Subcutaneous abdominal adipose tissue (tissue), 5 donors: Measurements from ENCODE around the gene LRRC1.
"Not testable (repeated sequence)": the region's sequence is repeated elsewhere in the genome, so short reads cannot be mapped to it uniquely, and the experiment has no call there.

Source experiments
- H3K27ac ChIP-seq: one replicate; pipeline ENCODE4 v1.7.0; 2013; ENCODE audit warnings: low read depth, mild to moderate bottlenecking, inconsistent platforms, low read length, moderate library complexity
- H3K27me3 ChIP-seq, 5 donors: one replicate each; pipeline ENCODE4 v1.7.0; 2013; ENCODE audit warnings: low read length in 5 of 5, inconsistent platforms in 1 of 5; ENCODE audit not compliant: control insufficient read depth in 5 of 5, insufficient read depth in 4 of 5
- H3K36me3 ChIP-seq, 5 donors: one replicate each; pipeline ENCODE4 v1.7.0; 2013; ENCODE audit warnings: low read length in 5 of 5; ENCODE audit not compliant: control insufficient read depth in 5 of 5, insufficient read depth in 5 of 5
- H3K4me1 ChIP-seq, 5 donors: one replicate each; pipeline ENCODE4 v1.7.0; 2013; ENCODE audit warnings: low read length in 5 of 5, mild to moderate bottlenecking in 3 of 5, moderate library complexity in 1 of 5; ENCODE audit not compliant: control insufficient read depth in 5 of 5, insufficient read depth in 5 of 5
- H3K4me3 ChIP-seq, 5 donors: one replicate each; pipeline ENCODE4 v1.7.0; 2013; ENCODE audit warnings: low read length in 5 of 5, low read depth in 1 of 5
- H3K9ac ChIP-seq, 5 donors: one replicate each; pipeline ENCODE4 v1.7.0; 2013; ENCODE audit warnings: low read length in 5 of 5, mild to moderate bottlenecking in 4 of 5, moderate library complexity in 3 of 5
- H3K9me3 ChIP-seq, 5 donors: one replicate each; pipeline ENCODE4 v1.7.0; 2013; ENCODE audit warnings: low read length in 5 of 5; ENCODE audit not compliant: control insufficient read depth in 5 of 5
- donor health status: healthy.
- donor health status: healthy.
- donor health status: healthy.
- donor health status: healthy.
- donor health status: healthy.

The LRRC1 gene

DNA sequence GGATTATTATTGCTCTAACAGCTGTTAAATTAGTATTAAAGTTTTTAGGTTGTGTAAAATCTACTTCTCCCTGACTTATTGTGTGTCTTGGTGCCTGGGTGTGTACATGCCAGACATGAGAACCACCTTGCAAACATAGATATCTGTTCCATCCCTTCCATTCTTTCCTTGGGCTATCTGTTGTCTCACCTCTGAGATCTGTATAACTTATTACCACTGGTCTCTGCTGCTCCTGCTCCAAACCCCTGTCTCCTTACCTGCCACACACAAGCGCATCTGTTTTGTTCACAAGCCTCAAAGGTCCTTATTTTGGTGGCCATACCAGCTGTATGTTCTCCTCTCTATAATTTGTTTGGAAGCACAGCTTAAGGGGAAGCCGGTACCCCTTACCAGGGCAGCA lies 2.5 kb downstream of the LRRC1 start:
- Histone ChIP-seq H3K27ac (no peak overlapping the region), H3K36me3 (no peaks in the 10 kb centered on the region), H3K9ac (no peak overlapping the region), H3K9me3 (no peaks in the 10 kb centered on the region), H3K4me3 (no peak overlapping the region), H3K27me3 (peaks cover 0 to 17% (median 2%) of the 10 kb centered on the region in 5 donors), H3K4me1 (peaks cover 2 to 28% (median 26%) of the 10 kb centered on the region in 5 donors)

DNA sequence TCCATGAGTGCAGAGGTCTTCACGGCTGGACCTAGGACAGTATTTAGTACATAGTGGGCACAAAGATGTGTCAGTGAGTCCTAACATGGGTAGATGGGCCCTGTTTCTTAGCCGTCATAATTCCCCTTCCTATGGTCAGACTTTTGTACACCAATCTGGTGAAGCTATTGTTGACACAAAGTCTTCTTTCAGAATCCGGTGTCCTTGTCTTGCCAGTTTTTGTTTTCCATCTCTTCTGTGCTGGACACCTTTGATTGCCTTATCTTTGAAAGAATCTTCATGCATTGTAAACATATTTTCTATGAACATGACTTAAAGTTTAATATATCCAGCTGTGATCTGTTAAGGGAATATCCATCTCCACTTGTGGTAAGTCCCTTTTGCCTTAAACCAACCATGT lies 4.5 kb downstream of the LRRC1 start:
- H3K9me3 ChIP-seq: no peaks in the 10 kb centered on the region
- H3K36me3 ChIP-seq: no peaks in the 10 kb centered on the region
- peaks cover 0 to 16% (median 14%) of the 10 kb centered on the region in 5 donors for H3K4me1 ChIP-seq
- H3K27me3 ChIP-seq: peaks cover 0 to 5% (median 0%) of the 10 kb centered on the region in 5 donors
- no peak overlapping the region for H3K27ac ChIP-seq
- H3K9ac ChIP-seq: no peak overlapping the region
- no peak overlapping the region for H3K4me3 ChIP-seq

DNA sequence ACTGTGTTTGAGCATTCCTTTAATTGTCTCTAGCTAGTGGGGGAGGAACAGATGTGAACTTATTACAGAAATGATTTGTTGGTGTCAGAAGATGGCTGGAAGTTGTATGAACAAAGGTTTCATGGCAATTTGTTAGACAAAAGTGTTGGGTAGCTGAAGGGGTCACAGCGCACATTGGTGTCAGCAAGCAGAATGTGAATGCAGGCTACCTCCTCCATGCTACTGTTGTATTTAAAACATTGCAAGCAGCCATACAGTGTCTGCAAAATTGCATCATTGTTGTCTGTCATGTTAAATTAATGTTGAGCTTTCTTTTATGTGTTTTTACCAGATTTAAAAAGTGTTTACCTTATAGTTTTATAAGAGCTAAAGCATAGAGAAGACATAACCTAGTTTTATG lies 6.2 kb downstream of the LRRC1 start:
- Histone ChIP-seq H3K4me3 (no peak overlapping the region), H3K27ac (no peak overlapping the region), H3K9ac (no peak overlapping the region), H3K9me3 (no peaks in the 10 kb centered on the region), H3K4me1 (peaks cover 0 to 3% (median under 1%) of the 10 kb centered on the region in 5 donors), H3K27me3 (no peaks in the 10 kb centered on the region), H3K36me3 (no peaks in the 10 kb centered on the region)

DNA sequence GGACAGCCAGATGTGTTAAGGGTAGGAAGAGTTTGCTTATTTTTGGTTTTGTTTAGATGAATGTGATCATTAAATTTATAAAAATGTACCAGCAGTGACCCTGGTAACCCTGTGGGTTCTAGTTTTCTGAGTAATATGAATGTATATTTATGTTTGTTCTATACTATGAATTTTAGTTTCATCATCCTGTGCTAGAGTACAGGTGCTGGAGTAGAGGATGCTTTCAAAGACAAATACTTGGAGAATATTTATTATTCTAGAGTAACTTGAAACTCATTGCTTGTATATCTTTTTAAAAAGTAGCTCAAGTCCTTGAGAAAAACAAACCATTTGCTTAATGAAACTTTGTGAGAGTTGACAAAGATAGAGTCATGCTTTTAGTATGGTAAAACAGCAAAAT lies 7.8 kb downstream of the LRRC1 start:
- Histone ChIP-seq H3K4me3 (no peak overlapping the region), H3K4me1 (no peaks in the 10 kb centered on the region), H3K27me3 (no peaks in the 10 kb centered on the region), H3K9ac (no peak overlapping the region), H3K9me3 (no peaks in the 10 kb centered on the region), H3K36me3 (no peaks in the 10 kb centered on the region), H3K27ac (no peak overlapping the region)

DNA sequence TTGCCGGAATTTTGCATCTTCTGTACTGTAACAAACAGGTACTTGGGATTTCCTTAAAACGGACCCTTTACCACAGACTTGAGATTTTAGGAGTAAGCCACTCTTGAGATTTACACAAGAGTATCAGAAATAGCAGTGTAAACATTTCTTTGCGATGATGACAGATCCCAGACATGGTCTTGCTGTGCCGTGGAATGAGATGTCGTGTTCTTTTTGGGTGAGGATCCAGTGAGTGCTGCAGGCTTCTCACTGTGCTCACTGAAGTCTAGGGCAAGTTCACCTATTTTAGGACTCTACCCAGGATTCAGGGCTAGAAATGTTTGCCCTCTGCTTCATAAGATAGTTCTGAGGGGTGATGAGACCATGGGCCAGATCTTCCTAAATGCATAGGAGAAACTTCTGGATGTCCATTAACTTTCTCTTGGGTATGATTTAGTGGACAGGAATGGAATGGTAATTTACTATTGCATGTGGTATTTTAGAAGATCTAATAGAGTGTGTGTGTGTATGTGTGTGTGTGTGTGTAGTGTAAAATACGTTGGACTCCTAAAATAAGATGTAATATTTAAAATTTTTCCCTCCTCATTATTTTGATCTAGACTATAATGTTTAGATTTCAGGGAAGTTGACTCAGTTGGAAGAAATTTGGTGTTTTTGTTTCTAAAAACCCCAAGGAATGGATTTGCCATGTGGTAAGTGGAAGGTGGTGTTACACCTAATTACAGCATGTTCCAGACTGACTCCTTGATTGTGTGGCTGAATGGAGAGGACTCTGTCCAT lies 8.5 kb downstream of the LRRC1 start:
- no peak overlapping the region for H3K4me3 ChIP-seq
- no peaks in the 10 kb centered on the region for H3K4me1 ChIP-seq
- no peak overlapping the region for H3K27ac ChIP-seq
- H3K9me3 ChIP-seq: no peaks in the 10 kb centered on the region
- no peak overlapping the region for H3K9ac ChIP-seq
- no peaks in the 10 kb centered on the region for H3K27me3 ChIP-seq
- H3K36me3 ChIP-seq: no peaks in the 10 kb centered on the region

DNA sequence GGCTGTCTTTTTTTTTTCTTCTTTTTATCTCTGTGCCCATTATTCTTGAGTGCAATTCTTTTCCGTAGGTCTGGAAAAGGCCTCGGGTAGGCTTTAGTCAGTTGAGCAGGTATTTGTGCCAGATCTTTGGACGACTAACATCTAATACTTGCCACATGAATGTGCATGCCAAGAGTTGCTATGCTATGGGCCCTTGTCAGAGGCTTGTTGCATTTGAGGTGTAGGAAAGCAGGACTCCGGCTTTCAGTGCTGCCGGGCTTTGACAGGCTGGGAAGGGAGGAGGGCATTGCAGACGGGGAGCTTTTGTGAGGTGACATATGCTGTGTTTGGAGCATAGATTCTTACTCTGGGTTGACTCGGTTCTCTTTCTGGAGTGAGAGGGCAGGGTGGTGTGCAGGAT lies 10.2 kb downstream of the LRRC1 start:
- Histone ChIP-seq H3K4me1 (no peaks in the 10 kb centered on the region), H3K27ac (no peak overlapping the region), H3K9me3 (no peaks in the 10 kb centered on the region), H3K4me3 (no peak overlapping the region), H3K36me3 (no peaks in the 10 kb centered on the region), H3K9ac (no peak overlapping the region), H3K27me3 (no peaks in the 10 kb centered on the region)

DNA sequence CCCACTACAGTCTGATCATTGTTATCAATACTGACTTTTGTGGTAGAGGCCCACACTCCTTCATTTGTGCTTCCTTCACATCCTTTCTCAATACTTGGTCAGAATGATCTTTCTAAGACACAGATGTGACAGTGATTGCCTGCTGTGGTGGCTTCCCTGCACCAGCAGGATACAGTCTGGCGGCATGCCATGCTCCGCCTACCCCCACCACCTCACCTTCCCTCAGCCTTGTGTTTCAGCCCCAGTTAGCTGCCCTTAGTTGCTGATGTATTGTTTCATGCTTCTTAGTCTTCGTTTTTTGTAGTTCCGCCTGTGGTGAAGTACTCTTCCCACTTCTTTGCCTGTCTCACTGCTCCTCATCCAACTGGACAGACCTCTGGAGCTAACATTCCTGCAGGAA lies 10.9 kb downstream of the LRRC1 start:
- H3K27me3 ChIP-seq: no peaks in the 10 kb centered on the region
- no peak overlapping the region for H3K27ac ChIP-seq
- H3K9me3 ChIP-seq: no peaks in the 10 kb centered on the region
- H3K36me3 ChIP-seq: no peaks in the 10 kb centered on the region
- H3K9ac ChIP-seq: no peak overlapping the region
- H3K4me1 ChIP-seq: no peaks in the 10 kb centered on the region
- H3K4me3 ChIP-seq: no peak overlapping the region

DNA sequence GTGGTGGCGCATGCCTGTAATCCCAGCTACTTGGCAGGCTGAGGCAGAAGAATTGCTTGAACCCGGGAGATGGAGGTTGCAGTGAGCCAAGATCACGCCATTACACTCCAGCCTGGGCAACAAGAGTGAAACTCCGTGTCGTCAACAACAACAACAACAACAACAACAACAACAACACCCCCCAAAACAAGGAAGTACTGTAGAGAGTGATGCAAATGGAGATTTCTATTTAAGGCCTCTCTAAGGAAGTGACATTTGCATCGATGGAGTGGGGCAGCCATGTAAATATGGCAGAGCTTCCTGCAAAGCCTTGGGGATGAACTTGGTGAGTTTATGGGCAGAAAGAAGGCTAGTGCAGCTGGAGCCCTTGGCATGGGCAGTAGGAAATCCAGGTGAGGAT lies 12.8 kb downstream of the LRRC1 start:
- H3K9ac ChIP-seq, H3K27ac ChIP-seq, H3K27me3 ChIP-seq, H3K4me3 ChIP-seq, H3K4me1 ChIP-seq, H3K9me3 ChIP-seq, H3K36me3 ChIP-seq: not testable (repeated sequence)

DNA sequence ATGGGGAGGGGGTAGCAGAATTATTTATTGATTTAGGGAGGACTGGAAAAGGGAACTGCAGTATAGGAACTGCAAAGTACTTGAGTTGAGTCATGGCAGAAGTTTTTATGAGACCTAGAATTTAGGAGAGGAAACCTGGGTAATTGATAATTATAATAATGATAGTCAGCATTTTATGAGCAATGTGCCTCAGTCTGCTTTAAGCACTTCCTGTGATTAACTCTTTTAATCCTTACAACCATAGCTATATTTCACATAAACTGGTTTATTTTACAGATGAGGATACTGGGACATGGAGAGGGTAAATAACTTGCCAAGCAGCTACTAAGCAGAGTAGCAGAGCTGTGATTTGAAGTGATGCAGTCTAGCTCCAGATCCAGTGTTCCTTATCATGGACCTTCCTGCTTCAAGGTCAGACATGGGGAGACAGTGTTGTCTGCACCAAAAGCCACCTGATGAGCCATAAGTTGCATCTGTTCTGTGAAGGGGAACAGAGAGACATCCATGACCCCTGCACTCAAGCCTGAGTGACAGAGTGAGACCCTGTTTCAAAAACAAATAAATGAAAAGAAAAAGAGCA lies 13.6 kb downstream of the LRRC1 start:
- H3K36me3 ChIP-seq: no peaks in the 10 kb centered on the region
- no peaks in the 10 kb centered on the region for H3K27me3 ChIP-seq
- no peak overlapping the region for H3K9ac ChIP-seq
- H3K4me1 ChIP-seq: no peaks in the 10 kb centered on the region
- H3K4me3 ChIP-seq: no peak overlapping the region
- H3K9me3 ChIP-seq: no peaks in the 10 kb centered on the region
- H3K27ac ChIP-seq: no peak overlapping the region

DNA sequence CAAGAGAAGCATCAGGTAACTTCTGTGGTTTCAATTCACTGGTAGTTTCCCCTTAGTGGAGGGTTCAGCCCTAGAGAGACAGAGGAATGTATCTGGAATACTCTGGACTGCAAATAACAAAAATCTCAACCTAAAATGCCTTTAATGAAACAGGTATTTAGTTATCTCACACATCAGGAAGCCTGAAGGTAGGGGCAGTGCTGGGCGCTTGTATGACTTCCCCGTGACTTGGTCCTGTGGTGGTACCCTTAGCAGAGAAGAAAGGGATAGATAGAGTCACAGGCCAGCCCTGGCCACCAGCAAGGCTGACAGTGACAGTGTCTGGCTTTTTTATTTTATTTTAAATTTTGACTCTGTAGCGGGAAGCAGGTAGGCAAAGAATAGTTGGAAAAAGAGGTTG lies 14.9 kb downstream of the LRRC1 start:
- no peaks in the 10 kb centered on the region for H3K36me3 ChIP-seq
- H3K4me3 ChIP-seq: no peak overlapping the region
- no peaks in the 10 kb centered on the region for H3K9me3 ChIP-seq
- H3K27ac ChIP-seq: no peak overlapping the region
- H3K27me3 ChIP-seq: no peaks in the 10 kb centered on the region
- no peaks in the 10 kb centered on the region for H3K4me1 ChIP-seq
- no peak overlapping the region for H3K9ac ChIP-seq
